GM19240 (cell line): ENCODE results near the gene TMEM238.
"Not testable (repeated sequence)": the region's sequence is repeated elsewhere in the genome, so short reads cannot be mapped to it uniquely, and the experiment has no call there.

Experiments used
- DNase-seq: peaks from one replicate; pipeline ENCODE4 v3.0.0; 2011; ENCODE audit warnings: low spot score; ENCODE audit not compliant: insufficient read length

The TMEM238 gene

DNA sequence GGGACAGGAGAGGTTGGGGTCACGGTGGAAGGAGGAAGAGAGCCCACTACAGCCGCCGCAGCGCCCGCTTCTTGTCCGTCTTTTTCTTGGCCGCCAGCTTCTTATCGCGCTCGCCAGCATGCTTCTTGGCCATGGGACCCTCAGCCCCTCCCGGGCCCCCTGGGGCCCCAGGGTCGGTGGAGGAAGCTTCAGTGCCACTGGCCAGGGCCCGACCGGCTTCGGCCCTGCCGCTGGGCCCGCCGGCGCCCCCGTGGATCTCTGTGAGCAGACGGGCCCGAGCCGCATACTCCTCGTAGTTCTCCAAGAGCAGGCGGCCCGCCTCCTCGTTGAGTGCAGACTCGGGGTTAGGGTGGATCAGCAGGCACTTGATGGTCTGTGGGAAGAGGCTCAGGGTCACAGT is 17.3 kb upstream of the TMEM238 start:
- not testable (repeated sequence) for DNase-seq

DNA sequence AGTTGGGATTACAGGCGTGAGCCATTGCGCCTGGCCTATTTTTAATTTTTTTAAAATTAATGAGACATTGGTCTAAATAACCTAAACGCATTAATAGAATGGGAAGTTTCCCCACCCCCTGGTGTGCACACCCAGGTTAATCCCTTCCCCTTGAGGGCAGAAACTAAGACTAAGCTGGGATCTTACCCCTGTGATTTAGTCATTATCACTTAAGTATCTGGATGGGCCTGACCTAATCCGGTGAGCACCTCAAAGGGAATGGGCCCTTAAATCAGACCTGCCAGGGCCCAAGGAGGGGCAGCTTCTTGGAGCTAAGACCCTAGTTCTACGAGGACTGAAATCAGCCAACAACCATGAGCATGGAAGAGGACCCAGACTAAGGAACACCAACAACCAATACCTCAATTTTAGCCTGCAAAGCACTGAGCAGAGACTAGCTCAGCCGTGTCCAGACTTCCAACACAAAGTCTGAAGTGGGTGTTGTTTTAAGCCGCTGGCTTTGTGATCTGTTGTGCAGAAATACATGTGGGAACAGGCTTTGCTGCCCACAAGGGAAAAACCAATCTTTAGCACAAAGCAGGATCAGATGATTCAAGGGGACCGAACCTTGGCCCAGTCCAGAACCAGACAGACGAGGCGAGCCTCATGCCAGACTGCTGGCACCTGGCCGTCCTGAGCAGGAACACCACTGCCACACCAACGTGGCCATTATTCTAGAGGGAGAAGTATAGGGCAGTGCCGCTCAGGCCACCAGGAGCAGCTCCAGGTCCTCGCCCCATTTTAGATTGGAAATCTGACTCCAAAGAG is 16.4 kb upstream of the TMEM238 start:
- no peak for DNase-seq

DNA sequence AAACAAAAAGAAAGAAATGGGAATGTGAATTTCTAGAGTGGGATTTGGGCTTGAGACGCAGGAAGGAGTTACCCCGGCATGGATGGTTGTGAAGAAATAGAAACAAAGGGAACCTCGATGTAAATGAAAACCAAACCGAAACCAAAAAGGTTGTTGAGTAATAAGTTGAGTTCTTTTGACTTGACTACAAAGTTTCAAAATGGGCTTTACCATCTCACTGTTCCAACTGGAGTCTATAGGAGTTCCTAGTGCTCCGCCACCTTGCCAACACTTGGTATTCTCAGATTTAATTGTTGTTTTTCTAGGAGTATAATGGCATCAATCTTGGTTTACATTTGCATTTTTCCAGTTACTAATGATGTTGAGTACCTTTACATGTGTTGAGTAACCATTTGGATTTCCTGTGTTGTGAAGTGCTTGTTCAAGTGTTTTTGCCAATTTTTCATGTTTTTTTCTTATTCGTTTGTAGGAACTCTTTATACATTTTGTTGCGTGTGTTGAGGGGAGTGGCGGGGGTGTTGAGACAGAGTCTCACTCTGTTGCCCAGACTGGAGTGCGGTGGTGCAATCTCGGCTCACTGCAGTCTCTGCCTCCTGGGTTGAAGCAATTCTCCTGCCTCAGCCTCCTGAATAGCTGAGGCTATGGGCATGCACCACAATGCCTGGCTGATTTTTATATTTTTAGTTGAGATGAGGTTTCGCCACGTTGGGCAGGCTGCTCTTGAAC is 14.3 kb upstream of the TMEM238 start:
- no peak for DNase-seq

DNA sequence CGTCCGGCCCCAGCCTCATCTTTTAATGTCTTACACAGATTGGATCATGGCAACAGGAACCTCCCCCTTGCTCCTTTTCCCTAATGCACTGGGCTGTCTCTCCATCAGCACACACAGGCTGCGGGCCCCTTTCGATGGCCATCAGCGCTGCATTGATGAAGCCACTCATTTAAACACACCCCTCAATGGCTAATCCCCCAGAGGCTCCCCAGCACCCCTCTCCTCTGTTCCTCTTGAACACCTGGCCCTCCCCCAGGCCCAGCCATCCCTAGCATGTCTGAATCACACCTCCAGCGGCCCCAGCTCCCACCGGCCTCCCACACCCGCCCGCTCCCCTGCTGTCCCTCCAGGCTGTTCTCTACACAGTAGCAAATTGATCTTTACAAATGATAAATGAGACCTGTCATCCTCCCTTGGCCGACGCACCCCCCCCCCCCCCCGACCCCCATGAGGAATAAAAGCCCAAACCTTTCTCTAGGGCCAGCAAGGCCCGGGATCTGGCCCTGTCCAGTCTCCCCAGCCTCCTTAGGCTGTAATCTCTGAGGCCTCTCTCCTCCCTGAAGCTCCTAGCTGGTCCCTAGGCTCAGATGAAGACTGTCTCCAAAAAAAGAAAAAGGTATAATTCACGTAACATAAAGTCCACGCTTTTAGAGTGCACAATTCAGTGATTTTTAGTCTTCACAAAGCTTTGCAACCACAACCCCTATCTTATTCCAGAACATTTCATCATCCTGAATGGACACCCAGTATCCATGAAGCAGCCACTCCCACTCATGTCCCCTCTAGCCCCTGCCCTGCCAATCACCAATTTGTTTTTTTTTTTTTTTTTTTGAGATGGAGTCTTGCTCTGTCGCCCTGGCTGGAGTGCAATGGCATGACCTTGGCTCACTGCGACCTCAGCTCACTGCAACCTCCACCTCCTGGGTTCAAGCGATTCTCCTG is 9.0 kb upstream of the TMEM238 start:
- DNase-seq, result no peak

DNA sequence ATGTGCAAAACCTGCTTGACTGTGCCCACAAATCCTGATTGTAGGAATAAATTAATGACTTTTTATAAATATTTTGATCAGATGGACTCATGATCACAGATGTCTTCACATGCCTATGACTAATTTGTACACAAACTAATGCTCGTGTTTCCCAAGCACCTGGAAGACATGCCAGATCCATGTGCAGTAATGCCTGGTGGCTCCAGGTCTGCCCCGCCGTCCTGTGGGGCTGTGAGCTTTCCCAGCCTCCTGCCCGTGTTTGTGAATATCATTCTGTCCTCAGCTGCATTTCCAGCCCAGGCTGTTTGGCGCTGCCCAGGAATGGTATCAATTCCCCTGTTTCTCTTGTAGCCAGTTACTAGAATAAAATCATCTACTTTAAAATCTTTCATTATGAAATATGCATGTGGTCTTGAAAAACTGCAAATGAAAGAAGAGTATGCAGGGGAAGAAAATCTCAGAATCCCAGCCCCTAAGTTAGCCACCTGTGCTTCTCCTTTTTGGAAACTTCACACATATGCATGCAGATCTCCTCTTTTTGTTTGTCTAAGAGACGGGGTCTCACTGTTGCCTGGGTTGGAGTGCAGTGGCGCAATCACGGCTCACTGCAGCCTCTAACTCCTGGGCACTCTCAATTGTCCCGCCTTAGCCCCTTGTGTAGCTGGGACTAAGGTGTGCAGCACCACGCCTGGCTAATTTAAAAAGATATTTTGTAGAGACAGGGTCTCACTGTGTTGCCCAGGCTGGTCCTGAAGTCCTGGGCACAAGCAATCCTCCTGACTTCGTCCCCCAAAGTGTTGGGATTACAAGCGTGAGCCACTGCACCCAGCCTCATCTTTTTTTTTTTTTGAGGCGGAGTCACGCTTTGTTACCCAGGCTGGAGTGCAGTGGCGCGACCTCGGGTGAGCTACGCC is 7.9 kb upstream of the TMEM238 start:
- DNase-seq, result no peak

DNA sequence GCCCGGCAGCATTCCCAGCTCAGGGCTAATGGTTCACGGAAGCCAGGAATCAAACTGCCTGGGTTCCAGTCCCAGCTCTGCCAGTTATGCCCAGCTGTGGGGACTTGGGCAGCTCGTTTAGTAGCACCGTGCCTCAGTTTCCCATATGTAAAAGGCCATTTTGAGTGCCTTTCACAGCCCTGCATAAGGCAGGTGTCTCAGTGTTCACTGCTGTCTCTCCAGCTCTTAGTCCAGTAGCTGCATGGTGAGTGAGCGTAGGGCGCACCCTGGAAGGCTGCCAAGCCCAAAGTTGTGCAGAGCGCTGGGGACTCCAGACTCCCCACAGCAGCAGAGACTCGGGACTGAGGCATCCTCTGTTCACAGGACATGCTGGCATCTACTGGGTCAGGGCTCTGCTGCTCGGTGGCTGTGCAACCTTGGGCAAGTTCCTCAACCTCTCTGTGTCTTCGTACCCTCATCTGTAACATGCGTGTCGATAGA is 7.1 kb upstream of the TMEM238 start:
- no peak for DNase-seq

DNA sequence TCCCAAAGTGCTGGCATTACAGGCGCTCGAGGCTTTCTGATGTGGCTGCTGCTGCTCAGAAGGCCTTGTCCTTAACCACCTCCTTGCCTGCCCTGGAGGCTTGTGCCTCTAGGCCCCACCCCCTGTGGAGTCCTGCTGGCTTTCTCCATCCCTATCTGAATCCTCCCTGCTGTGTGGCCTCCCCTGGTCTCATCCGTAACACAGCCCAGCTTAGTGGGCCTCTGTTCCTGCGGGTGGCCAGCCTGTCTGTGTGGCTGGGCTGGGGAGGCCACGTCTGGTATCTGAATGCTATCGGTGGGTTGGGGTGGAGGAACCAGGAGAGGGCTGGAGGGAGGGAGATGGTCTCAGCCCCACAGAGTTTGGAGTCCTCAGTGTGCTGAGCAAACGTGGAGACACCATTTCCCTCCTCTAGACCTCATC is 6.4 kb upstream of the TMEM238 start:
- DNase-seq, result no peak

DNA sequence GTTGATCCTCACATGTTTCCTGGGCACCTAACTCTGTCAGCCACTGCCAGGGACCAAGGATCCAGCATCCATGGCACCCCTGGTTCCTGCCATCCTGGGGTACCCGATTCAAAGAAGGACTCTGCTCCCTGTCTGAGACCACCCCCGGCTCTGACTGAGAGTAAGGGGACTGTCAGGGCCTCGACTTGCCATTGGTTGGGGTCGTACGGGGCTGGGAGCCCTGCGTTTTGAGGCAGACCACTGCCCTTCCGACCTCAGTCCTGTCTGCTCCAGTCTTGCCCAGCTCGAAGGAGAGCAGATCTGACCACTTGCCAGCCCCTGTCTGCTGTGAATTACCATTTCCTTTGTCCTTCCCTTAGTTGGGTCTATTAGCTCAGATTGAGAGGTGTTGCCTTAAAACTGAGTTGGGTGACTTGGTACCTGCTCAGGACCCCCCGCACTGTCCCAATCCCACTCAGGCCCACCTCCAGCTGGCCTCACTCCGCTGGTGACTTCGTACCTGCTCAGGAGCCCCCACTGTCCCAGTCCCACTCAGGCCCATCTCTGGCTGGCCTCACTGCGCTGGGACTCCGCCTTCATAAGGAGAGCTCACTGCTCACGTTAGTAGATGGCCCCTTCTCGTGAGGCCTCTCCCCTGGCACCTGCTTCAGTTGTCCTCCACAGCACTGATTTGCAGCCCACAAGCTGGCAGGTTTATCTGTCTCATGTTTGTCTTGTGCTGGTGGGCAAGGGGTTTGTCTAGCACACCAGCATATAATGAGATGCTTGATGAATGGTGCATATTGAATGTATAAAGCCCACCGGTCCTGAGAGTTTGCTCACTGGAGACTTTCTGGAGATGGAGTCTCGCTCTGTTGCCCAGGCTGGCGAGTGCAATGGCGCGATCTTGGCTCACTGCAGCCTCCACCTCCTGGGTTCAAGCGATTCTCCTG is 5.6 kb upstream of the TMEM238 start:
- no peak for DNase-seq

DNA sequence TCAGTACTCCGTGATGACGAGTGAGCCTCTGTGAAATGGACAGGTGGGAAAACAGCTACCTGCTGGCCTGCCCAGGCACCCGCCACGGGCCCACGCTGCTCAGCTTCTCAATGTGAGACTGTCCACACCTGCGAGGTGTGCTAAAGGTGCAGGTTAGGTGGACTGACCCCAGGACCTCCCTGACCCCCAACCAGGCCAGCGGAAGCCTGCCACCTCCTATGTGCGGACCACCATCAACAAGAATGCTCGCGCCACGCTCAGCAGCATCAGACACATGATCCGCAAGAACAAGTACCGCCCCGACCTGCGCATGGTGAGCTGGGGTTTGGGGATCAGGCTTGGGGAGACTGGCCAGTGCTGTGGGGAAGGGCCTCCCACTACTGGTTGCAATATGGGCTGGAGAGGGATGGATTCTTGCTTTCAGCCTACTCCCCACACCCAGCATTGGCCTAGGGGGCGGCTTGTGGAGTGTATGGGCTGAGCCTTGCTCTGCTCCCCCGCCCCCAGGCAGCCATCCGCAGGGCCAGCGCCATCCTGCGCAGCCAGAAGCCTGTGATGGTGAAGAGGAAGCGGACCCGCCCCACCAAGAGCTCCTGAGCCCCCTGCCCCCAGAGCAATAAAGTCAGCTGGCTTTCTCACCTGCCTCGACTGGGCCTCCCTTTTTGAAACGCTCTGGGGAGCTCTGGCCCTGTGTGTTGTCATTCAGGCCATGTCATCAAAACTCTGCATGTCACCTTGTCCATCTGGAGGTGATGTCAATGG is 3.8 kb upstream of the TMEM238 start:
- no peak for DNase-seq

DNA sequence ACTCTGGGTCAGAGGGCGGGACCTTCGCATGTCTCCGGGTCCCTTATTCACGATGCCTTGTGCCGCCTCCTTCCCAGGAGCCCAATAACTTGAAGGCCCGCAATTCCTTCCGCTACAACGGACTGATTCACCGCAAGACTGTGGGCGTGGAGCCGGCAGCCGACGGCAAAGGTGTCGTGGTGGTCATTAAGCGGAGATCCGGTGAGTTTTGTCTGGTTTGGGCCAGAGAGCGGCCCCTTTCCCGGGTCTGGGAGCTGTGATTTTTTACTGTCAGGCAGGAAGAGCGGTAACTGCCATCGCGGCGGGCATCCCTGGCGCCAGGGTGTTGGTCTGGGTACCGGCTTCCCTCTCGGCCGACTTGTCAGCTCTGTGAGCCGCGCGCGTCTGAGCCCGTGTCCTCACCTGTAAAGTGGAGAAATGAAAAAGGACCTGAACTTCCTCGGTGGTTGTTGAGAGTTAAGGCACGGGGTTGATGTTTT is 2.4 kb upstream of the TMEM238 start:
- DNase-seq, result no peak

DNA sequence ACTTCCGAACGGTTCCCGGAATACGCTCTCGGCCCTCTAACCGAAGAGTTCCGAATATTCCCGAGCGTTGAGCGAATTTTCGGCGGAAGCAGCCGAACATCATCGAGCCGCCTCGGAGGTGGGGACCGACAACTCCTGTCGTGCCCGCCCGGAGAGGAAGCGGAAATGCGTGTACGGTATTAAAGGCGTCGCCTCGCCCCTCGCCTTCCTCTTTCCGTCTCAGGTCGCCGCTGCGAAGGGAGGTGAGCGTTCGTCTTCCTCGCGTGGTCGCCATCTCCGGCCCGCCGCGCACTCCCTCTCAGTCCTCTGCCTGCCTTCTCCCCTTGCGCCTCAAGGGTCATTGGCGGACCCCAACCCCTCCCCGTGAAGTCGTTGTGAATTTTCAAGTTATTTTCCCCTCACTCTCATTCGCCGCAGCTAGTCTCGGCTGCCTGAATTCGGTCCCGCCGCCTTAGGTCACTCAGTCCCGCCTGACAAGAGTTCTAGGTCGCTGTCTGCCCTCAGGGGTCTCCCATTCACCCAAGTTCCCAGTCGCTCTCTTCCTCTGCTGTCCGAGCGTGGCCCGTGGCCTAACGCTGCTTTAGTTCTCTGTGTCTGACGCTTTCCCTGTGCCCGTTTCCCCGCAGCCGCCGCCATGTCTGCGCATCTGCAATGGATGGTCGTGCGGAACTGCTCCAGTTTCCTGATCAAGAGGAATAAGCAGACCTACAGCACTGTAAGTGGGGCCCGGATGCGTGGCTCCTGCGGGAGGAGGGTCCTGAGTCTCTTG is 1.8 kb upstream of the TMEM238 start, which contains the start of gene RPL28:
Gene RPL28, plus strand, starts transcription at position 209 of the 769 bp plus-strand sequence. Its CDS starts 426 bp downstream, at position 635.
- DNase-seq, result peak; percentile 98

DNA sequence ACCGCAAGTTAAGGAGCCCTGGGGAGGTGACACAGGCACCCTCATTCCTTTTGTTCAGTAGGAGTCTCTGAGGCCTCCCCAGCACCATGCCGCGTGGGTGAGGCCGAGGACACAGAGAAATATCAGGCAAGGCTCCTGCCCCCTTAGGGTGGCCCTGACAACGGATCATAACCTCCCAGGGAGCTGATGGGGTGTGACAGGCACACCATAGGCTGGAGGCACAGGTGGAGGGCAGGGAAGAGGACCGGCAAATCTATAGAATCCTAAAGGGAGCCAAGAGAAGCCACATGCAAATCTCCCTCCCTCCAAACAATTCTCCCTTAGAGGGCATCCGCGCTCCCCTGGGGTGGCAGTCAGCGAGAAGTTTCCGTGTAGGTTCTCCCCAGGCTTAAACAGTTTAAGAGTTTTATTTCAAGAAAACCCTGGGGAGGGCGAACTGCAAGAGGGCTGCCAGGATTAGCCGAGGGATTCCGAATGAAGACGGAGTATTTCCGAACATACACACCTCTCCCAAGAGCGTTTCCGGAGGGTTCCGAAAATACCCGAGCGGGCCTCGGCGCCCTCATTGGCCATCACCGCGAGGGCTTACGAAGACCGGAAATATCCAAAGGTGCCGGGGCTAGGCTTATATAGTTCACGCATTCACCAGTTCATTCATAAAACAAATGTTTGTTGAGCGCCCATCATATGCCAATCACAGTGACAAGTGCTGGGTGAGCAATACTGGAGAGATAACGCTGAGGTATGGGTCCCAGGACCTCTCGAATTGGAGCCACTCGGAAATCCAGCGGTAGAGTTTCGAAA is 1.0 kb upstream of the TMEM238 start:
- DNase-seq, result peak; percentile 97

DNA sequence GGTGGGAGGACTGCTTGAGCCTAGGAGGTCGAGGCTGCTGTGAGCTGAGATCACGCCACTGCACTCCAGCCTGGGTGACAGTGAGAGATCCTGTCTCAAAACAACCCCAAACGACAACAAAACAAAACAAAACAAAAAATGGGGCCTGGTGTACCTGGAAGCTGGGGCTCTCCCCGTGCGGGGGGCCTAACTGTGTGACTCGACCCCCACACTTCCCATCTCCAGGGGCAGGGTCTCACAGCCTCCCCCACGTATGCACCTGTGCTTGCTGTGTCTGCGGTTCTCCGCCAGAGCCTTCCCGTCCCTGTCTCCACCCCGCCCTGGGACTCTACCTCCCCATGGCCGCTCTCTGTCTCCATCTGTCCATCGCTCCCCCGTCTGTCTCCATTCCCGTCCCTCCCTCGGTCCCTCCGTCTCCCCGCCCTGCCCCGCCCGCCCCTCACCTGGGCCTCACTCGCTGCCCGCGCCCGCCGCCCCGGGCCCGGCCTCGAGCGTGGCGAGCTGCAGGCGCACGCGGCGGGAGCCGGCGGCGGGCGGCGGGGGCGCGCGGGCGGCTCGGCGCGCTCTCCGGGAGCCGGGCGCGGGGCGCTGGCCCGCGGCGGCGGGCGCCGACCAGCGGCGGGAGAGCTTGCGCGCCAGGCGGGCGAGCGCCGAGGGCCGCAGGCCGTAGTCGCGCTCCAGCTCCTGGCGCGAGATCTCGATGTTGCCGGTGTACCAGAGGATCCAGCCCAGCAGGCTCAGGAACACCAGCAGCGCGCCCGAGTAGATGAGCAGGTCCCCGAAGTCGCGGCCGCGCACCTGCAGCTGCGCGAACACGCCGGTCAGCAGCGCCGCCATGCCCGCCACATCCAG is 587 bp downstream of the TMEM238 start:
- DNase-seq, result peak; percentile 81

DNA sequence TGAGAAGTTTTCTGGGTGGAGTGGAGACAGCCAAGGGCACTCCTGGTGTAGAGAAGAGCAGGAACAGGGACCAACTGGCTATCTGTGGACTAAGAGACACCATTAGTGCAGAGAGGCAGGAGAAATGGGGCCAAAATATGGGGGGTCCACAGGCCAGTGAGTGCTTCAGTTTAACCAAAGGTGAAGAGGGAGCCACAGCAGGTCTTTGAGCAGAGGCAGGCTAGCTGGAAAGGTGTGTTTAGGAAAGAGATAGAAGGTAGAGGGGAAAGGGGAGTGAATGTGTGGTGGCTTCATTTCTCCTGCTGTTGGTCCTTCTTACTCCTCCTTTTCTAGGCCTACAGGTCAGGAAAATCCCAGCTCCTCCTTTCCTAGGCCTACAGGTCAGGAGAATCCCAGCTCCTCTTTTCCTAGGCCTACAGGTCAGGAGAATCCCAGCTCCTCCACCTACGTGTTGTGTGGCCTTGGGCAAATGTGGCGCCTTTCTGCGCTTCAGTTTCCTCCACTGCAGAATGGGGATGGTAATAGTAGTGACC is 1.5 kb downstream of the TMEM238 start:
- no peak for DNase-seq

DNA sequence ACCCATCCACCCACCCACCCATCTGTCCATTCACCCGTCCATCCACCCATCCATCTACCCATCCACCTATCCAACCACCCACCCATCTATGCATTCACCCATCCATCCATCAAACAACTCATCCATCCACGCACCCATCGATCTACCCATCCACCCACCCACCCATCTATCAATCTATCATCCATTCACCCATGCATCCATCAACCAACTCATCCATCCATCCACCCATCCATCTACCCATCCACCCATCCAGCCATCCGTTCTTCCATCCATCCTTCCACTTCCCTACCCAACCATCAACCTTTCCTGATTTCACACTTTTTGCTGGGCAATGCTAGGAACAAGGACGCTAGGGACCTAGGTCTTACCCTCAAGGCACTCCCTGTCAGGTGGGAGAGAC is 2.1 kb downstream of the TMEM238 start:
- DNase-seq, result no peak

DNA sequence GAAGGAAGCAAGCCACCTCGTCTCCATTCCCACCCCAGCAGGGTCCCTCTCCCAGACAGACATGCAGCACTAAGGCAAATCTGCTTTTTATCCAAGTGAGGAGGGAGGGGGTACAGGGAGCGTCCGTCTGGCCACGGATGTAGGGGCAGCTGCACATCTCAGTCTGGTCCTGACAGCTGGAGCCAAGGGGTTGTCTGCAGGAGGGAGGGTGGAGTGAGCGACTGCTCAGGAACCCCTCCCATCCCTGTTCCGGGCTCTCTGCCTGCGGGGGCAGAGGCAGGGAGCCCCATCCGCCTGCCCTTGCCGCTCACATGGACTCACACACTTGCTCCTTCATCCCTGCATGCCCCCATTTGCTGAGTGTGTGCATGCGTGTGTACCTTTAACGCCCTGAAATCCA is 4.9 kb downstream of the TMEM238 start:
- no peak for DNase-seq
